Kidney (tissue), 14 donors: ENCODE results near the gene CHAD. TPM values are rescaled to one million over a fixed set of nuclear protein-coding genes. Genes with fewer than 3 reads are reported as not detected.

Source experiments
- DNase-seq, 5 donors: peaks; one replicate each; pipeline ENCODE4 v3.0.0-alpha.2; 2013 to 2020
- FAIRE-seq: peaks from 2 replicates; lab custom pipeline; 2012; peaks lifted over from hg19 to GRCh38; lab: Jason Lieb, UNC
- H3K27ac ChIP-seq, 2 donors: one replicate each; pipeline ENCODE4 v1.7.0; 2013; ENCODE audit warnings: low read depth in 2 of 2, low read length in 2 of 2, inconsistent platforms in 1 of 2
- H3K27me3 ChIP-seq: one replicate; pipeline ENCODE4 v1.7.1; 2013; ENCODE audit warnings: low read length, inconsistent platforms; ENCODE audit not compliant: control insufficient read depth, insufficient read depth
- H3K36me3 ChIP-seq, 3 donors: one replicate each; pipeline versions ENCODE4 v1.7.0 to v1.7.1; 2013; ENCODE audit warnings: low read length in 3 of 3, control low read depth in 1 of 3, inconsistent platforms in 1 of 3; ENCODE audit not compliant: insufficient read depth in 3 of 3, control insufficient read depth in 2 of 3
- H3K4me1 ChIP-seq, 3 donors: one replicate each; pipeline versions ENCODE4 v1.7.0 to v1.7.1; 2013; ENCODE audit warnings: low read length in 3 of 3, inconsistent platforms in 1 of 3, low read depth in 1 of 3; ENCODE audit not compliant: control insufficient read depth in 2 of 3, insufficient read depth in 2 of 3
- H3K4me3 ChIP-seq, 3 donors: one replicate each; pipeline versions ENCODE4 v1.7.0 to v1.8.1; 2013; ENCODE audit warnings: low read length in 3 of 3, control low read depth in 1 of 3, inconsistent platforms in 1 of 3
- H3K9ac ChIP-seq, 3 donors: one replicate each; pipeline versions ENCODE4 v1.7.0 to v1.7.1; 2013; ENCODE audit warnings: low read length in 3 of 3, control low read depth in 1 of 3, inconsistent platforms in 1 of 3
- H3K9me3 ChIP-seq, 3 donors: one replicate each; pipeline versions ENCODE4 v1.7.0 to v1.7.1; 2013; ENCODE audit warnings: low read length in 3 of 3, control low read depth in 1 of 3, inconsistent platforms in 1 of 3; ENCODE audit not compliant: control insufficient read depth in 2 of 3, insufficient read depth in 1 of 3
- intact Hi-C: fragments of 100-400 bp; cut with DNase I; formaldehyde crosslinking; loops from one replicate; pipeline ENCODE4 v1.11.1; 2022
- polyA plus RNA-seq: library from polyadenylated mRNA; stranded (reverse); fragments of 350-450 nt; fragmentation: Illumina TruSeq; extraction: RNeasy Lipid Tissue Mini Kit (QIAGEN cat#74804); gene quantifications from one replicate; pipeline ENCODE4 v1.2.3, GENCODE V29; 2014; ENCODE audit warnings: low read depth, low replicate concordance; ENCODE audit not compliant: insufficient read depth
- total RNA-seq: library from RNA; stranded (reverse); fragmentation: NEBNext Ultra II Directional; extraction: Animal tissue kit (Norgen Biotek cat#: 25700); gene quantifications from one replicate; pipeline ENCODE4 v1.2.1, GENCODE V29; 2021
- TF ChIP-seq, protein P1 (sequence below): IDR thresholded peaks from 3 replicates; pipeline ENCODE4 v1.5.1; 2012; ENCODE audit warnings: mild to moderate bottlenecking, moderate library complexity, borderline replicate concordance; ENCODE audit not compliant: insufficient read depth; ENCODE audit errors: extremely low read depth
- donor health status: control.
- donor health status: control.
- donor health status: control.
- donor health status: control.
- donor health status: control.
- donor health status: DM: yes; HTN: yes; CAD: no.
- donor health status: Normal renal cell carcinoma (clear cell type).

The CHAD gene
- total and polyA plus RNA-seq, 2 donors from 2014 or later = 0.22 to 0.43 TPM

DNA sequence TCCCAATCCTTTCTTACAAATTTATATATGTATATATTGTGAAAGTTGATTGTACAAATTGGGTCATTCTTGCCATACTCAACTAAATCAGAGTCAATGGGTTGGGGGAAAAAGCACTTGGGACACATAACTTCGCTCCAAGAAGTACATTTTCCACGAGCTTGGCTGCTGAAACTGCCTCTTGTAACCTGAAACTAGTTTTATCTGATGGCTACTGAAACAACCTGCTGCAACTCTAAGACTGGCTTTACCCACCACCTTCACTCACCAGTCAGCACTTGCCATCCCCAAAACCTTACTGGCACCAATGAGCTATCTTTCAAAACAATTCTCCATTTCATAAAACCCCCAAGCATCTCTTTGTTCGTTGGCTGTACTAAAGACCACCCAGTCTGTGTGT lies 25.1 kb upstream of the CHAD start:
- Histone ChIP-seq H3K27me3 (no peaks in the 10 kb centered on the region), H3K9me3 (no peaks in the 10 kb centered on the region), H3K36me3 (no peaks in the 10 kb centered on the region), H3K9ac (no peak overlapping the region), H3K4me1 (no peaks in the 10 kb centered on the region), H3K27ac (no peak overlapping the region), H3K4me3 (no peak overlapping the region)
- DNase-seq (no peak), FAIRE-seq (no peak)
- intact Hi-C loops = no loop called here
- TF ChIP-seq, protein P1, sequence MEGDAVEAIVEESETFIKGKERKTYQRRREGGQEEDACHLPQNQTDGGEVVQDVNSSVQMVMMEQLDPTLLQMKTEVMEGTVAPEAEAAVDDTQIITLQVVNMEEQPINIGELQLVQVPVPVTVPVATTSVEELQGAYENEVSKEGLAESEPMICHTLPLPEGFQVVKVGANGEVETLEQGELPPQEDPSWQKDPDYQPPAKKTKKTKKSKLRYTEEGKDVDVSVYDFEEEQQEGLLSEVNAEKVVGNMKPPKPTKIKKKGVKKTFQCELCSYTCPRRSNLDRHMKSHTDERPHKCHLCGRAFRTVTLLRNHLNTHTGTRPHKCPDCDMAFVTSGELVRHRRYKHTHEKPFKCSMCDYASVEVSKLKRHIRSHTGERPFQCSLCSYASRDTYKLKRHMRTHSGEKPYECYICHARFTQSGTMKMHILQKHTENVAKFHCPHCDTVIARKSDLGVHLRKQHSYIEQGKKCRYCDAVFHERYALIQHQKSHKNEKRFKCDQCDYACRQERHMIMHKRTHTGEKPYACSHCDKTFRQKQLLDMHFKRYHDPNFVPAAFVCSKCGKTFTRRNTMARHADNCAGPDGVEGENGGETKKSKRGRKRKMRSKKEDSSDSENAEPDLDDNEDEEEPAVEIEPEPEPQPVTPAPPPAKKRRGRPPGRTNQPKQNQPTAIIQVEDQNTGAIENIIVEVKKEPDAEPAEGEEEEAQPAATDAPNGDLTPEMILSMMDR = no peak

GRCh38 chr17:50492214-50492613 lies 23.5 kb upstream of the CHAD start:
- intact Hi-C loops = no loop called here
- H3K9me3 ChIP-seq = no peaks in the 10 kb centered on the region
- TF ChIP-seq, protein P1 = no peak

DNA sequence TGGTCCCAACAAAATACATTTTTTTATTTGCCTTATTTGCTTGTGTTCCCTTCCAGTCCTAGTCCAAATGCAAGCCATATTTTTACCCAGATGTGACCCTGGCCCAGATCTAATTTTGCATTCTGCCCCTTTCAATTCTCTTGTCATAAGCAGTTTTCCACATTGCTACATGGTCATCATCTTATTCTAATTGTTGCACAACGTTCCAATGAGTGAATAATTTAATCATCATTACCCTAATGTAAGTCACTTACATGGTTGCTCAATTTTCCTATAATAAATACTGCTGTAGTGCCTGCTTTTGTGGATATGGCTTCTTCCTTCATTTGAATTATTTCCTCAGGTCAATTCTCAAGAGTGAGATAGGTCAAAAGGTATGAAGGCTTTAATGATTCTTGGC lies 22.8 kb upstream of the CHAD start:
- H3K9ac ChIP-seq = no peak overlapping the region
- FAIRE-seq (no peak), DNase-seq (no peak)
- H3K9me3 ChIP-seq = no peaks in the 10 kb centered on the region
- H3K27me3 ChIP-seq = no peaks in the 10 kb centered on the region
- no peak overlapping the region for H3K4me3 ChIP-seq
- no peaks in the 10 kb centered on the region for H3K4me1 ChIP-seq
- TF ChIP-seq, protein P1 = no peak
- intact Hi-C loops = no loop called here
- H3K36me3 ChIP-seq = peaks cover 0 to 2% (median 0%) of the 10 kb centered on the region in 3 donors
- no peak overlapping the region for H3K27ac ChIP-seq

More at GRCh38 chr17:50492214-50492613, 23.5 kb upstream of the CHAD start:
- no peaks in the 10 kb centered on the region for H3K4me1 ChIP-seq
- H3K36me3 ChIP-seq = peaks cover 0 to under 1% (median 0%) of the 10 kb centered on the region in 3 donors
- H3K4me3 ChIP-seq = no peak overlapping the region
- H3K9ac ChIP-seq = no peak overlapping the region
- DNase-seq = no peak
- H3K27ac ChIP-seq = no peak overlapping the region
- no peak for FAIRE-seq
- H3K27me3 ChIP-seq = no peaks in the 10 kb centered on the region

GRCh38 chr17:50488880-50489279 lies 20.2 kb upstream of the CHAD start:
- DNase-seq (peak in 1 of 5 donors; percentile 13), FAIRE-seq (no peak)
- TF ChIP-seq, protein P1 = no peak
- intact Hi-C loops = no loop called here
- Histone ChIP-seq H3K27me3 (no peaks in the 10 kb centered on the region), H3K4me3 (no peak overlapping the region), H3K9me3 (no peaks in the 10 kb centered on the region), H3K36me3 (peaks cover 0 to 20% (median 15%) of the 10 kb centered on the region in 3 donors), H3K9ac (no peak overlapping the region), H3K4me1 (no peaks in the 10 kb centered on the region), H3K27ac (no peak overlapping the region)
